Mucosa of rectum (tissue), 2 donors: ENCODE data around the gene ZNF69.
"Not testable (repeated sequence)": the region's sequence is repeated elsewhere in the genome, so short reads cannot be mapped to it uniquely, and the experiment has no call there.

ENCODE experiments used
- H3K27ac ChIP-seq, 2 donors: one replicate each; pipeline ENCODE4 v1.7.0; 2013; ENCODE audit warnings: inconsistent platforms in 2 of 2, low read depth in 2 of 2, low read length in 2 of 2
- H3K27me3 ChIP-seq, 2 donors: one replicate each; pipeline ENCODE4 v1.7.0; 2013; ENCODE audit warnings: low read length in 2 of 2; ENCODE audit not compliant: control insufficient read depth in 2 of 2, insufficient read depth in 2 of 2
- H3K36me3 ChIP-seq, 2 donors: one replicate each; pipeline ENCODE4 v1.7.0; 2013; ENCODE audit warnings: low read length in 2 of 2; ENCODE audit not compliant: control insufficient read depth in 2 of 2, insufficient read depth in 2 of 2
- H3K4me1 ChIP-seq, 2 donors: one replicate each; pipeline ENCODE4 v1.7.0; 2013; ENCODE audit warnings: low read length in 2 of 2, mild to moderate bottlenecking in 1 of 2; ENCODE audit not compliant: control insufficient read depth in 2 of 2, insufficient read depth in 2 of 2
- H3K4me3 ChIP-seq, 2 donors: one replicate each; pipeline ENCODE4 v1.7.0; 2013; ENCODE audit warnings: low read length in 2 of 2
- H3K9ac ChIP-seq, 2 donors: one replicate each; pipeline ENCODE4 v1.7.0; 2013; ENCODE audit warnings: low read length in 2 of 2, low read depth in 1 of 2, mild to moderate bottlenecking in 1 of 2
- H3K9me3 ChIP-seq, 2 donors: one replicate each; pipeline ENCODE4 v1.7.0; 2013; ENCODE audit warnings: low read length in 2 of 2; ENCODE audit not compliant: control insufficient read depth in 2 of 2
- donor health status: healthy.
- donor health status: Normal muscosa, but diverticular disease.

The ZNF69 gene

DNA sequence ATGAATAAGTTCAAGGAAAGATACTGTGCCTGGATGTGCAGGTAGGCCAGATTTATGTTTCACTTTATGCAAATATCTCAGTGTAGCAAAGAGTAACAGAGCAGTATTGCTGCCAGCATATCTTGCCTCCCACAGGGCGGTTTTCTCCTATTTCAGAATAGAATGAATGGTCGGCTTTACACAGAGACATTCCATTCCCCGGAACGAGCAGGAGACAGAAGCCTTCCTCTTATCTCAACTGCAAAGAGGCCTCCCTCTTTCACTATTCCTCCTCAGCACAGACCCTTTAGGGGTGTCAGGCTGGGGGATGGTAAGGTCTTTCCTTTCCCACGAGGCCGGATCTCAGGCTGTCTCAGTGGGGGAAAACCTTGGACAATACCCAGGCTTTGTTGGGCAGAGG lies 2.3 kb downstream of the ZNF69 start:
- H3K27me3 ChIP-seq, H3K4me3 ChIP-seq, H3K4me1 ChIP-seq, H3K27ac ChIP-seq, H3K9ac ChIP-seq: not testable (repeated sequence)
- peaks cover 2 to 10% of the 10 kb centered on the region in 2 donors for H3K9me3 ChIP-seq
- peaks cover 7 to 17% of the 10 kb centered on the region in 2 donors for H3K36me3 ChIP-seq

DNA sequence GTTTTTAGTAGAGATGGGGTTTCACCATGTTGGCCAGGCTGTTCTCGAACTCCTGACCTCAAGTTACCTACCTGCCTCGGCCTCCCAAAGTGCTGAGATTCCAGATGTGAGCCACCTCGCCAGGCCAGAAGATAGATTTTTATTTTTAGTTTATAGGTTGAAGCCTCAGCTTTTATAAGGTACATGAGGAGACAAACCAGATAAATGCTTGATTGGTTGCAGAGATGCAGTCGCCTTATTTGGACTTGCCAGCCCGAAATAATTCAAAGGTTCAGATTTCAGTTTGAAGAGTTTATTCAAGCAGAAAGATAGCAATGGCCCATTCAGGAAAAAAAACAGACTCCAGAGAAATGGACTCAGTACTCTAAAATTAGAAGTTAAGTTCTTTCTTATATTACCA lies 3.1 kb downstream of the ZNF69 start:
- Histone ChIP-seq H3K4me1 (peaks cover 4 to 9% of the 10 kb centered on the region in 2 donors), H3K27ac (no peak overlapping the region), H3K36me3 (peaks cover 14 to 24% of the 10 kb centered on the region in 2 donors), H3K9ac (no peak overlapping the region), H3K9me3 (peaks cover 2 to 10% of the 10 kb centered on the region in 2 donors), H3K27me3 (no peaks in the 10 kb centered on the region), H3K4me3 (no peak overlapping the region)

DNA sequence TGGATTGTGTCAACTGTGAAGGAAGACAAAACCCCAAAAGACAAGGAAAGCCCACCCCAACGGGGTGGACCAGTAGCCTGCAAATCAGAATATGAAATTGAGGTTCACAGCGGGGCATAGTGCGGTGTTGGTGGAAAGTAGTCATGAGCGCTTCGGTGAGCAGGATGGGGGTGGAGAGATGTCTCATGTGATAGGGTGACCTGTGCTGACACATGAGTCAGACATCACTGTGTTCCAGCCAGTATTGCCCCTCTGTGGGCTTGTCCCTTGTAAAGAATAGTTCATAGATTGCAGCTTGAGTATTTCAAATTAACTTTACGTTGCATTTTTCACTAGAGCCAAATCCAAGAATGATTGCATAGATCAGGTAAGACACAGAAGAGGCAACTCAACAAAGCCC lies 7.3 kb downstream of the ZNF69 start:
- Histone ChIP-seq H3K9me3 (peaks cover 8 to 13% of the 10 kb centered on the region in 2 donors), H3K27ac (no peak overlapping the region), H3K4me1 (no peaks in the 10 kb centered on the region), H3K27me3 (no peaks in the 10 kb centered on the region), H3K9ac (no peak overlapping the region), H3K4me3 (no peak overlapping the region), H3K36me3 (peaks cover 15 to 24% of the 10 kb centered on the region in 2 donors)

DNA sequence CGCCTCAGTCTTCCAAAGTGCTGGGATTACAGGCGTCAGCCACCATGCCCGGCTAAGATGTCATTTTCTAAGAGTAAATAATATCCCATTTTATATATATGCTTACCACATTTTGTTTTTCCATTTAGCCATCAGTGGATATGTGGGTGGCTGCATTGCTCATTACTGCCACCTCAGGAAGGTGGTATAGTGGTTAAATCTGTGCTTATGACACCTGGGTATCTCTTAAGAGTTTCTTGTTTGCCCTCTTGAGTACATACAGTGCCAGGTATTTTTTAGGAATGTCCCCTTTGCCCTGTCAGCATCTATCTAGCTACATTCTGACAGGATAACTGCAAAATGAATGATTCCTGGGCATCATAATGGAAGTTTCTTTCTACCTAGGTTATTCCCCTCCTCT lies 14.6 kb downstream of the ZNF69 start:
- peaks cover 44 to 50% of the 10 kb centered on the region in 2 donors for H3K9me3 ChIP-seq

DNA sequence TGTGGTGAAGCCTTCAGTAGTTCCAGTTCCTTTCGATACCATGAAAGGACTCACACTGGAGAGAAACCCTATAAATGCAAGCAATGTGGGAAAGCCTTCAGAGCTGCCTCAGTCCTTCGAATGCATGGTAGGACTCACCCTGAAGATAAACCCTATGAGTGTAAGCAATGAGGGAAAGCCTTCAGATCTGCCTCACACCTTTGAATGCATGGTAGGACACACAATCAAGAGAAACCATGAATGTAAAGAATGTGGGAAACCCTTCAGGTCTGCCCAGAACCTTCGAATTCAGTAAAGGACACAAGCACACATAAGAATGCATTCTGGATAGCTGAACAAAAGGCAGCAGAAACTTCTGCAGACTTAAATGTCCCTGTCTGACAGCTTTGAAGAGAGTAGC lies 18.3 kb downstream of the ZNF69 start:
- peaks cover 28 to 41% of the 10 kb centered on the region in 2 donors for H3K36me3 ChIP-seq
- H3K27ac ChIP-seq: no peak overlapping the region
- peak overlapping the region; percentile 46 to 51 for H3K4me3 ChIP-seq
- no peaks in the 10 kb centered on the region for H3K4me1 ChIP-seq
- H3K27me3 ChIP-seq: no peaks in the 10 kb centered on the region
- H3K9ac ChIP-seq: no peak overlapping the region
- peaks cover 38 to 46% of the 10 kb centered on the region in 2 donors for H3K9me3 ChIP-seq

More for the DNA sequence above, 14.6 kb downstream of the ZNF69 start:
- H3K4me3 ChIP-seq: peak overlapping the region in 1 of 2 donors; percentile 28
- H3K27me3 ChIP-seq: no peaks in the 10 kb centered on the region
- no peaks in the 10 kb centered on the region for H3K4me1 ChIP-seq
- peaks cover 28 to 41% of the 10 kb centered on the region in 2 donors for H3K36me3 ChIP-seq
- H3K27ac ChIP-seq: no peak overlapping the region
- H3K9ac ChIP-seq: no peak overlapping the region

DNA sequence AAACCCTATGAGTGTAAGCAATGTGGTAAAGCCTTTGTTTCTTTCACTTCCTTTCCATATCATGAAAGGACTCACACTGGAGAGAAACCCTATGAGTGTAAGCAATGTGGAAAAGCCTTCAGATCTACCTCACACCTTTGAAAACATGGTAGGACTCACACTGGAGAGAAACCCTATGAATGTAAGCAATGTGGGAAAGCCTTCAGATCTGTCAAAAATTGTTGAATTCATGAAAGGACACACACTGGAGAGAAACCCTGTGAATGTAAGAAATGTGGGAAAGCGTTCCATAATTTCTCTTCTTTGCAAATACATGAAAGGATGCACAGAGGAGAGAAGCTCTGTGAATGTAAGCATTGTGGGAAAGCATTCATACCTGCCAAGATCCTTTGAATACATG lies 24.4 kb downstream of the ZNF69 start:
- H3K27me3 ChIP-seq, H3K4me1 ChIP-seq, H3K27ac ChIP-seq, H3K36me3 ChIP-seq, H3K9ac ChIP-seq: not testable (repeated sequence)
- peak overlapping the region in 1 of 2 donors; percentile 2 for H3K4me3 ChIP-seq
- peaks cover 8 to 17% of the 10 kb centered on the region in 2 donors for H3K9me3 ChIP-seq

DNA sequence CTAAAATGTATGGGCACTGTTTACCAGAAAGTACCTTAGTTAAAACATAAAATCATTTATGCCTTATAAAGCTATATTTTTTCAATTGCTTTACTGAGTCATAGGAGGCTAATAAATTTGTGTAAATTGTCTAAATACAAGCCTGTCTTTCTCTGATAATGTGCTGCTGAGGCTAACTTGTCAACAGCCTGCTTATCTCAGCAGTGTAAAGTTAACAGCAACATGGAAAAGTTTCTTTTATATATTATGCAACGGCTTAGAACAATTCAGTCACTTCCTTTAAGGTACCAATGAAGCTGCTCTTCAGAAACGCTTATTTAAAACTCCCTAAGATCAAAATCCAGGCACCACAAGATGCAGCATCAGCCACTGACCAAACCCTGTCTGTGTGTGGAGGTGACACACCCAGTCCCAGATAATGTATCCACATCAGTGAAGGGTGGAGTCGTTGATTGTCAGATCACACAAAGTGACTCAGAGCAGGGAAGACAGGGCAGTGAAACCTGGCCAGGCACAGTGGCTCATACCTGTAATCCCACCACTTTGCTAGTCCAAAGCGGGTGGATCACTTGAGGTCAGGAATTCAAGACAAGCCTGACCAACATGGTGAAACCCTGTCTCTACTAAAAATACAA lies 27.0 kb downstream of the ZNF69 start:
- H3K27me3 ChIP-seq, H3K36me3 ChIP-seq, H3K9ac ChIP-seq, H3K4me3 ChIP-seq, H3K4me1 ChIP-seq, H3K27ac ChIP-seq: not testable (repeated sequence)
- peaks cover 8 to 14% of the 10 kb centered on the region in 2 donors for H3K9me3 ChIP-seq

DNA sequence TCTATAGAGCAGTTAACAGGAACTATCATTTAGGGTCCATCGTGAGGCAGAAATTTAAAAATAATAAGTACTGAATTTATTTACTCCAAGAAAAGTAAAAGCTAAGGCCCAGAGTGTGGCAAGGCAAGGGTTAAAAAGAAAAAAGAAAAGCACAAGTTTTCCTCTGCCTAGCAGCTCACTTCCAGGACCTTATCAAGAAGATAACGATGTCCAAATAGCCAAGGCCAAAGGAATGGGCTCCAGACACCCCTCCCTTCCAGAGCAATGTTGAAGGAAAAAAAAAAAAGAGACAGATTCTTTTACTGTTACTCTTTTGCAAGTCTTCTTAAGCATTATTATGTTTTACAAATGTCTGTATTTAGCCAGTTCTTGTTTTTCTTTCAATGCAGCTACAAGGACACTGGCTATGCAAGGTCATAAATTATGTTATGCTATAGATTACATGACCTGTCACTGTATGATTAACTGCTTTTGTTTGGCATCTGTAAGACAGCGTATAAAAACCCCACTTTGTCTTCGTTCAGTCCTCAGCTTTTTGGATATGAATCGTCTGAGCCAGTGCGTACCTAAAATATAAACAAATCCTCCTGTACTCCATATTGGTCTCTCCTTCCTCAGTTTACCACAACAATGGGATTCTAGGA lies 34.4 kb downstream of the ZNF69 start:
- Histone ChIP-seq H3K4me3 (no peak overlapping the region), H3K9me3 (no peaks in the 10 kb centered on the region), H3K27ac (no peak overlapping the region), H3K27me3 (no peaks in the 10 kb centered on the region), H3K9ac (no peak overlapping the region), H3K36me3 (no peaks in the 10 kb centered on the region), H3K4me1 (peaks cover 13 to 17% of the 10 kb centered on the region in 2 donors)

DNA sequence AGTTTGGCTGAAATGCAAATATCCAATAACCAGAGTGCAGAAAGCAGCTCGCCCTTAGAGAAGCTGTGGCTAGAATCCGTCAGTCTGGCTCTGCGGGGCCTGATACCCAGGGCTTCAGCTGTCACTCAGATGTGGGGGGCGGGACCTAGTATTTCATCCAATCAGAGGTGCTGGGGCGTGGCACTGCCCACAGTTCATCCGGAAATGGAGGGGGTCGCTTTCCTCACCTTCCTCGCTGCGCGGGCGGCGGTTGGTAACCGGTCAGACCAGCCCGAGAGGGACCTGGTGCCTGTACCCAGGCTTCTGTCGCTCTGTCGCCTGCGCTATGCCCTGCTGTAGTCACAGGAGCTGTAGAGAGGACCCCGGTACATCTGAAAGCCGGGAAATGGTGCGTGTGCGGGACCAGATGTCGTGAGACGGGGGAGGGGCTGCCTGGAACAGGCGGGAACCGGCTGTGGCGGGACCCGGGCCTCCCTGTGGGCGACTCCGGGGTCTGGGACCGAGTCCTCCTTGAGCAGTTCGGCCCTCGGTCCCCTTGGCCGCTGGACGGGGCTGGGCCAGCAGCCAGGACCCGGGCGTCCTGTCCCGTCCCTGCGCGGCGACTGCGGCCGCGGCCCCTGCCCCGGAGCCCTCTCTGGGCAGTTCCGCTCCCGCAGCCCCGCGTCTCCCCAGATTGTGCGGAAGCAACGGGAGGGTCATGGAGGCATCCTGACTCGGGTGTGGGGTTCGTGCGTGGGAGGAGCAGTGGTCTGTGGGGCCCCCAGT lies 37.5 kb downstream of the ZNF69 start, which contains the start of gene ZNF700:
TSS of gene ZNF700 (plus strand) at position 222 of the 765 bp plus-strand sequence. CDS start at position 326, 104 bp downstream.
- peaks cover under 1 to 2% of the 10 kb centered on the region in 2 donors for H3K9me3 ChIP-seq
- peak within 1 kb of the TSS; percentile 98 for H3K27ac ChIP-seq
- no peaks in the 10 kb centered on the region for H3K27me3 ChIP-seq
- peak within 1 kb of the TSS; percentile 92 to 98 for H3K9ac ChIP-seq
- H3K36me3 ChIP-seq: peaks cover 0 to 8% of the 10 kb centered on the region in 2 donors
- H3K4me3 ChIP-seq: peak within 1 kb of the TSS; percentile 90 to 95
- H3K4me1 ChIP-seq: peaks cover 13 to 17% of the 10 kb centered on the region in 2 donors

DNA sequence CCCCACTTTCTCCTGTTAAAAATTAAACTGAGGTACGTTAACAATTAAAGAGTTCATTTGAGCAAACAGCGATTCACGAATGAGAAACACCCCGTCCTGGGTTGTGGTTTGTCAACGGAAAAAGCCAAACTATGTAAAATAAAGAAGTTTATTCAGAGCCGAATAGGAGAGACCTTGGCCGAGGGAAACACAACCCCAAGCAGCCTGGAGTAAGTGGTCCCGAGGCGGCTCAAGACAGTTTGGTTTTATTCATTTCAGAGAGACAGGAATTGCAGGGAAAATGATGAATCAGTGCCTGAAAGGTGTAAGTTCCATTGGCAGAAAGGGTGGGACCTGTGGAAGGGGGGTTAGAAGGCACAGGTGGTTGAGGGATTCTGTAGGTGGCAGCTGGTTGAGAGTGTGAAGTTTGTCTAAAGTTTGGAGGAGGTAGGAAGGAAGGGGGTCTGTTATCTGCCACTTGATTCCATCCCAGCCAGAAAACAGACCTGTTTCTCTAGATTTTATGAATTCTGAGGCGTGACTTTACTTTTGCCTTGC lies 38.1 kb downstream of the ZNF69 start:
- H3K27ac ChIP-seq: peak overlapping the region; percentile 98
- H3K9ac ChIP-seq: peak overlapping the region; percentile 92 to 98
- H3K27me3 ChIP-seq, H3K9me3 ChIP-seq: not testable (repeated sequence)
- H3K4me3 ChIP-seq: peak overlapping the region; percentile 90 to 95
- H3K4me1 ChIP-seq: peaks cover 13 to 17% of the 10 kb centered on the region in 2 donors
- H3K36me3 ChIP-seq: peaks cover 0 to 11% of the 10 kb centered on the region in 2 donors
